ENCODE data around the gene LRMDA.

DNA sequence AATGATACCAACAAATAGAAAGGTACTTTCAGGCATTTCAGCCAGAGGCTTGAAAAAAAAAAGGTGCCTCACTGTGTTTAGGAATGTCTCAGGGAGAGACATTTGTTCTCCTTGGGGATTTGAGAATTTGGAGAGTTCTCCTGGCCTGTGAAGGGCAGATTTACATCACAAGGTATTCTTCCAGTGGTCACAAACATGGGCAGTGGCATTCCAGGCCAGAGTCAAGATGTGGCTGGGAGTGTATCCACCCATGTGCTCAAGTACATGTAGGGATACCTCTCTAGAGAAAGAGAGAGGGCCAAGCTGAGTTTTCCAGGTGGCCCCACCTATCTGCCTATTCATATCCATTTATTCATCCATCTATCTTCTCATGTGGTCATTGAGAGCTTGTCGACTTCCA, 253.8 kb downstream of the LRMDA start:
- TF ChIP-seq, protein P1, sequence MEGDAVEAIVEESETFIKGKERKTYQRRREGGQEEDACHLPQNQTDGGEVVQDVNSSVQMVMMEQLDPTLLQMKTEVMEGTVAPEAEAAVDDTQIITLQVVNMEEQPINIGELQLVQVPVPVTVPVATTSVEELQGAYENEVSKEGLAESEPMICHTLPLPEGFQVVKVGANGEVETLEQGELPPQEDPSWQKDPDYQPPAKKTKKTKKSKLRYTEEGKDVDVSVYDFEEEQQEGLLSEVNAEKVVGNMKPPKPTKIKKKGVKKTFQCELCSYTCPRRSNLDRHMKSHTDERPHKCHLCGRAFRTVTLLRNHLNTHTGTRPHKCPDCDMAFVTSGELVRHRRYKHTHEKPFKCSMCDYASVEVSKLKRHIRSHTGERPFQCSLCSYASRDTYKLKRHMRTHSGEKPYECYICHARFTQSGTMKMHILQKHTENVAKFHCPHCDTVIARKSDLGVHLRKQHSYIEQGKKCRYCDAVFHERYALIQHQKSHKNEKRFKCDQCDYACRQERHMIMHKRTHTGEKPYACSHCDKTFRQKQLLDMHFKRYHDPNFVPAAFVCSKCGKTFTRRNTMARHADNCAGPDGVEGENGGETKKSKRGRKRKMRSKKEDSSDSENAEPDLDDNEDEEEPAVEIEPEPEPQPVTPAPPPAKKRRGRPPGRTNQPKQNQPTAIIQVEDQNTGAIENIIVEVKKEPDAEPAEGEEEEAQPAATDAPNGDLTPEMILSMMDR (optimal IDR thresholded peaks at IDR 0.05 in 1 of 3, IDR thresholded peaks at IDR 0.05 in 1 of 3, conservative IDR thresholded peaks at IDR 0.05 in 1 of 3; ENCODE audit: extremely low read depth in 1 of 3, insufficient read depth in 2 of 3, low read length in 3 of 3) = no peak
- no peak for TF ChIP-seq EZH2 (IDR thresholded peaks at IDR 0.05; ENCODE audit: low read length)

All from keratinocyte (primary cell).